ENCODE measurements around the gene MT3.

GRCh38 chr16:56632156-56632847 is 43.0 kb downstream of the MT3 start, which contains the start of gene MT1M:
- TF ChIP-seq EZH2 (IDR thresholded peaks at IDR 0.05) (peak; percentile 98), CTCF (IDR thresholded peaks at IDR 0.05) (no peak), EZH2phosphoT487 (IDR thresholded peaks at IDR 0.05) (peak; percentile 91)

Data from neural progenitor cell (in vitro differentiated cells).